ENCODE data around the gene ELK3. TPM values are rescaled to one million over a fixed set of nuclear protein-coding genes. Genes with fewer than 3 reads are reported as not detected.

ELK3 gene
- total RNA-seq, 1 experiment from 2014 or later, result 9.4 TPM

DNA sequence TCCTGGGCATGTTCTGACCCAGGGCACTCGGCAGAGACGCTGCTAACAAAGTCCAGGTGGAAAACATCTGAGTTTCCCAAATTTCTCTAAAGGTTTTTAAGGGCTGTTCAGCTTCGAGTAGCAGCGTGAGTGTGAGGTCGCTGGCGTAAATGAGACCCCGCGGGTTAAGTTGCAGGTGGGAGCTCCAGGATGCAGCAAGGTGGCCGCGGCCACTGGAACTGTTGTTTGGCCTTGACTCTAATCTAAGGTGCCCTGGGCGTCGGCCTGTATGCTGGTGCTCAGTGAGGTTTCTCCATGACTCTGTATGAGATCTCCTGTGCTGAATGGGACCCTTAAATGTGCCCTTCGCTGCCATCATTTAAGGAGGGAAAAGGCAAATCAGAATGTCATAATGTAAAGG, 50.7 kb downstream of the ELK3 start:
- Histone ChIP-seq H3T11ph (ENCODE audit: low read length) (no peak overlapping the region), H3K9me3 (ENCODE audit: control insufficient read depth, low read depth, low read length) (no peaks in the 10 kb centered on the region), H3K79me2 (ENCODE audit: insufficient read depth, low read length) (no peaks in the 10 kb centered on the region), H2AK5ac (ENCODE audit: insufficient read length, low read length) (no peak overlapping the region), H3K14ac (ENCODE audit: insufficient read depth, low read length) (no peak overlapping the region; the same call in 1 of the 2 replicates), H4K5ac (ENCODE audit: insufficient read length, low read depth, low read length) (no peak overlapping the region), H3K23ac (ENCODE audit: insufficient read length, low read depth, low read length) (no peak overlapping the region), H2BK20ac (ENCODE audit: low read depth, low read length, poor library complexity, severe bottlenecking) (no peak overlapping the region), H3K4me1 (ENCODE audit: insufficient read depth, low read length) (no peaks in the 10 kb centered on the region), H3K27ac (ENCODE audit: insufficient read length, low read depth, low read length) (no peak overlapping the region), H3K4me2 (ENCODE audit: insufficient read depth, insufficient read length, low read length) (no peak overlapping the region), H4K91ac (ENCODE audit: insufficient read length, low read depth, low read length) (no peak overlapping the region), H2BK15ac (ENCODE audit: low read depth, low read length) (no peak overlapping the region), H2AFZ (ENCODE audit: low read length) (no peak overlapping the region), H3K56ac (ENCODE audit: insufficient read length, low read depth, low read length) (no peak overlapping the region), H3K9ac (ENCODE audit: extremely low read depth, insufficient read length, low read length) (no peak overlapping the region), H2BK5ac (ENCODE audit: insufficient read length, low read length) (no peak overlapping the region), H3K27me3 (ENCODE audit: insufficient read depth, low read length) (no peaks in the 10 kb centered on the region), H2BK12ac (ENCODE audit: insufficient read length, low read depth, low read length) (no peak overlapping the region), H3K79me1 (ENCODE audit: insufficient read depth, low read depth, low read length, poor library complexity, severe bottlenecking) (no peaks in the 10 kb centered on the region), H4K8ac (replicated peaks; ENCODE audit: insufficient read length, low read depth, low read length) (no peak overlapping the region), H4K20me1 (ENCODE audit: control insufficient read depth, insufficient read depth, insufficient read length) (no peaks in the 10 kb centered on the region), H3K4ac (ENCODE audit: low read depth, low read length) (no peak overlapping the region), H2BK120ac (ENCODE audit: low read depth, low read length, poor library complexity, severe bottlenecking) (no peak overlapping the region), H3K18ac (ENCODE audit: insufficient read length, low read depth, low read length) (no peak overlapping the region), H3K23me2 (ENCODE audit: insufficient read length, low read depth, low read length, poor library complexity, severe bottlenecking) (no peaks in the 10 kb centered on the region)
- Mint-ChIP-seq H3K36me3 (ENCODE audit: insufficient read depth in 1 of 3, low read depth in 3 of 3) (peaks cover 12 to 19% (median 12%) of the 10 kb centered on the region in 3 experiments; a peak in 6 of 7 replicates), H3K9me3 (no peaks in the 10 kb centered on the region), H3K4me3 (no peak overlapping the region), H3K27ac (no peak overlapping the region), H3K4me1 (peaks cover 0 to 14% of the 10 kb centered on the region in 2 experiments; a peak in 3 of 4 replicates), H3K27me3 (ENCODE audit: low read depth) (no peaks in the 10 kb centered on the region; the same call in 1 of the 2 replicates)
- no CpG with 5 or more reads among the region's 13 CpGs for WGBS (ENCODE audit: extremely low coverage, insufficient read length, low lambda C conversion rate)
- TF ChIP-seq, protein P1, sequence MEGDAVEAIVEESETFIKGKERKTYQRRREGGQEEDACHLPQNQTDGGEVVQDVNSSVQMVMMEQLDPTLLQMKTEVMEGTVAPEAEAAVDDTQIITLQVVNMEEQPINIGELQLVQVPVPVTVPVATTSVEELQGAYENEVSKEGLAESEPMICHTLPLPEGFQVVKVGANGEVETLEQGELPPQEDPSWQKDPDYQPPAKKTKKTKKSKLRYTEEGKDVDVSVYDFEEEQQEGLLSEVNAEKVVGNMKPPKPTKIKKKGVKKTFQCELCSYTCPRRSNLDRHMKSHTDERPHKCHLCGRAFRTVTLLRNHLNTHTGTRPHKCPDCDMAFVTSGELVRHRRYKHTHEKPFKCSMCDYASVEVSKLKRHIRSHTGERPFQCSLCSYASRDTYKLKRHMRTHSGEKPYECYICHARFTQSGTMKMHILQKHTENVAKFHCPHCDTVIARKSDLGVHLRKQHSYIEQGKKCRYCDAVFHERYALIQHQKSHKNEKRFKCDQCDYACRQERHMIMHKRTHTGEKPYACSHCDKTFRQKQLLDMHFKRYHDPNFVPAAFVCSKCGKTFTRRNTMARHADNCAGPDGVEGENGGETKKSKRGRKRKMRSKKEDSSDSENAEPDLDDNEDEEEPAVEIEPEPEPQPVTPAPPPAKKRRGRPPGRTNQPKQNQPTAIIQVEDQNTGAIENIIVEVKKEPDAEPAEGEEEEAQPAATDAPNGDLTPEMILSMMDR (conservative IDR thresholded peaks at IDR 0.05), result no peak
- DNase-seq, result no peak

Data from H9 (cell line).